HEK293T (cell line): ENCODE results near the gene DNAJC9.

Experiments used
- CTCF ChIA-PET: fragments of 350-600 bp; formaldehyde crosslinking; extraction: SDS; loops from one replicate; lab custom pipeline; 2021; ENCODE audit warnings: antibody characterized with exemption, inconsistent platforms; lab: Yijun Ruan, JAX
- POLR2A ChIA-PET: fragments of 350-600 bp; formaldehyde crosslinking; extraction: SDS; loops from one replicate; lab custom pipeline; 2020; ENCODE audit warnings: antibody characterized with exemption, inconsistent platforms; lab: Yijun Ruan, JAX
- DNase-seq: peaks from one replicate; pipeline ENCODE4 v3.0.0; 2012; ENCODE audit warnings: mixed read lengths; ENCODE audit errors: extremely low spot score
- ARNT ChIP-seq: fragments of 450-650 bp; IDR thresholded peaks from 2 replicates; pipeline ENCODE4 v1.6.1; 2017; ENCODE audit warnings: mild to moderate bottlenecking
- BHLHE40 ChIP-seq: fragments of 450-650 bp; IDR thresholded peaks from 2 replicates; pipeline ENCODE4 v1.6.1; 2016; ENCODE audit warnings: mild to moderate bottlenecking, moderate library complexity, borderline replicate concordance
- CTBP1 ChIP-seq: fragments of 450-650 bp; IDR thresholded peaks from 2 replicates; pipeline ENCODE4 v1.6.1; 2016; ENCODE audit warnings: borderline replicate concordance
- ELF4 ChIP-seq: fragments of 450-650 bp; IDR thresholded peaks from 2 replicates; pipeline ENCODE4 v1.6.1; 2017; ENCODE audit warnings: antibody characterized with exemption
- FOXA1 ChIP-seq: fragments of 450-650 bp; IDR thresholded peaks from 2 replicates; pipeline ENCODE4 v1.6.1; 2016; ENCODE audit warnings: mild to moderate bottlenecking
- FOXK2 ChIP-seq: fragments of 450-650 bp; IDR thresholded peaks from 2 replicates; pipeline ENCODE4 v1.6.1; 2016; ENCODE audit warnings: mild to moderate bottlenecking
- FOXM1 ChIP-seq: fragments of 450-650 bp; IDR thresholded peaks from 2 replicates; pipeline ENCODE4 v1.6.1; 2017; ENCODE audit warnings: mild to moderate bottlenecking, borderline replicate concordance
- HDGF ChIP-seq: fragments of 450-650 bp; IDR thresholded peaks from 2 replicates; pipeline ENCODE4 v1.6.1; 2017; ENCODE audit warnings: antibody characterized with exemption, borderline replicate concordance
- L3MBTL2 ChIP-seq: fragments of 450-650 bp; conservative IDR thresholded peaks from 2 replicates; pipeline ENCODE4 v1.6.1; 2016; ENCODE audit warnings: mild to moderate bottlenecking
- LEF1 ChIP-seq: fragments of 450-650 bp; IDR thresholded peaks from 2 replicates; pipeline ENCODE4 v1.6.1; 2017; ENCODE audit warnings: mild to moderate bottlenecking, borderline replicate concordance
- NFRKB ChIP-seq: fragments of 450-650 bp; IDR thresholded peaks from 2 replicates; pipeline ENCODE4 v1.6.1; 2016; ENCODE audit warnings: mild to moderate bottlenecking, moderate library complexity
- SP1 ChIP-seq: fragments of 450-650 bp; IDR thresholded peaks from 2 replicates; pipeline ENCODE4 v1.6.1; 2017
- SUZ12 ChIP-seq: fragments of 450-650 bp; IDR thresholded peaks from 2 replicates; pipeline ENCODE4 v1.6.1; 2016; ENCODE audit warnings: mild to moderate bottlenecking
- TARDBP ChIP-seq: fragments of 450-650 bp; IDR thresholded peaks from 2 replicates; pipeline ENCODE4 v1.6.1; 2016
- ZNF384 ChIP-seq: fragments of 450-650 bp; IDR thresholded peaks from 2 replicates; pipeline ENCODE4 v1.6.1; 2016
- TF ChIP-seq, protein P1 (sequence below): fragments of 450-650 bp; IDR thresholded peaks from 2 replicates; pipeline ENCODE4 v1.6.1; 2016

The DNAJC9 gene

DNA sequence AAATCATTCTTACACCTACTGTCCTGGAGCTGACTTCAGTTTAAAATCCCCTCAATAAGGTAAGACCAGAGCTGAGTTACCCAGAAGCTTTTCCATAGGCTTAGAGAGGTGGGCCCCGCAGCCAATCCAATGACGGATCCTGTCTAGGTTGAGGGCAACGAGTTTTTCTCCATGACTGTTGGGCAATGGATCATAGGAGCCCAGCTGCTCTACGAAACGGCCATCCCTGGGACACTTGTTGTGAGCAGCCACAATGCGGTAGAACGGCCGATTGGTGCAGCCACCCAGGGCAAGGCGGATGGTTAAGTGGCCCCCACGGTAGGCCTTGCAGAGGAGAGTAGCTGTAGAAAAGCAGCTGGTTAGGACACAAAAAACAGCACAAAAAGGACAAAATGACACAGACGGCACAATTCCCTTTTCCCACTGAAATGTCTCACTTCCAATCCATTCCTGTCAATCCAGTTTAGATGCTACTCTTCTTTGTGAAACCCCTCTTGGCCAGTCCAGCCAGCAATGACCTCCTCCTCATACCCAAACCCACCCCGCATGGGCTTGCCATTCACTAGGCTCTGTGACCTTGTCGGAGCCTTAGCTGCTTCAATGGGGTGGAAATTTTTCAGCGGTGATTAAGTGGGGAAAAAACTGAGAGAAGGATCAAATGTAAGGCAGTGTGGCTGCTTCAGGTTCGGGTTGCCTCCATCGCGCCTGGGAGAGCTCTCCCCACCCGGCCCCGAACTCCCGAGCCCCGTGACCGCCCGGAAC, 4.8 kb upstream of the DNAJC9 start:
- ChIA-PET POLR2A (interaction anchor here (0.7 to 2.9 kb wide), 14 partner anchors 10 to 521 kb away, joined by 3 to 16 read pairs (median 4); partner anchors contain the start of genes CFAP70, P4HA1 and PPP3CB), CTCF (interaction anchor here (1.5 kb wide), 1 partner anchor 12 kb away, joined by 3 read pairs; no protein-coding TSS in a partner anchor)
- peak; percentile 17 for DNase-seq
- TF ChIP-seq BHLHE40, result no peak
- TF ChIP-seq FOXA1, result no peak
- TF ChIP-seq ARNT, result no peak
- no peak for TF ChIP-seq FOXK2
- no peak for TF ChIP-seq FOXM1
- TF ChIP-seq SP1, result no peak
- TF ChIP-seq ELF4, result no peak
- no peak for TF ChIP-seq L3MBTL2
- no peak for TF ChIP-seq LEF1
- TF ChIP-seq, protein P1, sequence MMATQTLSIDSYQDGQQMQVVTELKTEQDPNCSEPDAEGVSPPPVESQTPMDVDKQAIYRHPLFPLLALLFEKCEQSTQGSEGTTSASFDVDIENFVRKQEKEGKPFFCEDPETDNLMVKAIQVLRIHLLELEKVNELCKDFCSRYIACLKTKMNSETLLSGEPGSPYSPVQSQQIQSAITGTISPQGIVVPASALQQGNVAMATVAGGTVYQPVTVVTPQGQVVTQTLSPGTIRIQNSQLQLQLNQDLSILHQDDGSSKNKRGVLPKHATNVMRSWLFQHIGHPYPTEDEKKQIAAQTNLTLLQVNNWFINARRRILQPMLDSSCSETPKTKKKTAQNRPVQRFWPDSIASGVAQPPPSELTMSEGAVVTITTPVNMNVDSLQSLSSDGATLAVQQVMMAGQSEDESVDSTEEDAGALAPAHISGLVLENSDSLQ, result no peak
- TF ChIP-seq NFRKB, result no peak
- TF ChIP-seq CTBP1, result no peak
- TF ChIP-seq HDGF, result no peak
- no peak for TF ChIP-seq ZNF384
- TF ChIP-seq SUZ12, result no peak
- TF ChIP-seq TARDBP, result no peak

- no peak for TF ChIP-seq TARDBP
- no peak for TF ChIP-seq HDGF
- POLR2A ChIA-PET, result interaction anchor here (2.5 kb wide), 1 partner anchor 11 kb away, joined by 33 read pairs; no protein-coding TSS in a partner anchor
- CTCF ChIA-PET, result no interaction called here
- no peak for DNase-seq
These were observed 1.2 kb upstream of the DNAJC9 start for GRCh38 chr10:73248259-73248724.

GRCh38 chr10:73247509-73248258, 629 bp upstream of the DNAJC9 start:
- DNase-seq, result no peak
- ChIA-PET POLR2A (interaction anchor here (0.6 to 2.5 kb wide), 30 partner anchors 8 to 984 kb away, joined by 3 to 33 read pairs (median 4); partner anchors contain the start of genes CFAP70, NUDT13, P4HA1 and PPP3CB), CTCF (no interaction called here)
- no peak for TF ChIP-seq FOXA1
- TF ChIP-seq NFRKB, result no peak
- no peak for TF ChIP-seq L3MBTL2
- TF ChIP-seq, protein P1, result no peak
- no peak for TF ChIP-seq LEF1

GRCh38 chr10:73246322-73246645, 771 bp downstream of the DNAJC9 start:
- ChIA-PET POLR2A (interaction anchor here (0.7 to 2.5 kb wide), 26 partner anchors 9 to 1183 kb away, joined by 3 to 33 read pairs (median 4); partner anchors contain the start of genes CFAP70, ECD, FAM149B1 and NUDT13), CTCF (interaction anchor here (1.1 kb wide), 1 partner anchor 88 kb away, joined by 3 read pairs; no protein-coding TSS in a partner anchor)
- no peak for DNase-seq
- TF ChIP-seq FOXA1 (no peak), SUZ12 (no peak), NFRKB (no peak), ARNT (no peak), ZNF384 (no peak), CTBP1 (no peak), LEF1 (no peak)
- TF ChIP-seq, protein P1, result no peak

DNA sequence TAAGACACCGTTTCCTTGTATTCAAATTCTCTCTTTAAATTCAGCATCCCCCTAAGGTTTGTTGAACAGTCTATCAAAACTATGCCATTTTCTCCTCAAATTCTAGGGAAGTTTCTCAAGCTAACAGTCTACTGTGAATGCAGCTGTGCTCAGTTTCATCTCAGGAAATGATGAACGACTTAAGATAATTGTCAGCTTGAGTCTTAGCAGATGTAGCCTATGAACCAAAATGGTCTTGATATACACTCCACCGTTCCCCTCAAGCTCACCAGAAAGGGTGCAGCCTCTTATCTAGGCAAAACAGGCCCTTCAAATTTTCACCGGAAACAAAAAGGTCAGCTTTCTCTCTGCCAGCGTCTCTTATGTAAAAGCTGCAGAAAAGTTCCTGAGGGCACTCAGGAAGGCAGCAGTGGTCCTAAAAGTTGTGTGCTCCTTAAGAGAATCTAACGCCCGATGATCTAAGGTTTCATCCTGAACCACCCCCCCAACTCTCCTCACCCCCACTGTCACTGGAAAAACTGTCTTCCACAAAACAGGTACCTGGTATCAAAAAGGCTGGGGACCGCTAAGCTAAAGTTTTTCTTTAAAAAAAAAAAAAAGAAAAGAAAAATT, 2.1 kb downstream of the DNAJC9 start:
- POLR2A ChIA-PET, result interaction anchor here (2.1 kb wide), 1 partner anchor 77 kb away, joined by 6 read pairs; the partner anchor contains the start of genes ECD and FAM149B1
- CTCF ChIA-PET, result no interaction called here
- no peak for DNase-seq
- TF ChIP-seq FOXM1 (no peak), NFRKB (no peak), FOXA1 (no peak), ZNF384 (no peak), FOXK2 (no peak), BHLHE40 (no peak), SUZ12 (no peak), LEF1 (no peak)

DNA sequence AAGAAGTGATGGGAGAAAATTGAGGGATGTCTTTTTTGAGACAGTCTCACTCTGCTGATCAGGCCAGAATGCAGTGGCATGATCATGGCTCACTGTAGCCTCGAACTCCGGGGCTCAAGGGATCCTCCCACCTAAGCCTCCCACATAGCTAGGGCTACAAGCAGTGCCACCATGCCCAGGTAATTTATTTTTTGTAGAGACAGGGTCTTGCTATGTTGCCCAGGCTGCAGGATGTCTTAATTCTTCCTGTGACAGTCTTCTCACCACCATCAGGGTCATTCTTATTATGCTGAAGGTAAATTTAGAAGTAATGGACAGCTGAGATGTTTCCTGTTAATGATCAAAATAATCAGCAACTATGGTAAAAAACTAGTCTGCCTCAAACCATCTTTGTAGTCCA, 7.1 kb downstream of the DNAJC9 start:
- no peak for DNase-seq
- POLR2A ChIA-PET, result interaction anchor here (0.9 kb wide), 1 partner anchor 8 kb away, joined by 3 read pairs; no protein-coding TSS in a partner anchor
- TF ChIP-seq HDGF (no peak), NFRKB (no peak), FOXA1 (no peak), TARDBP (no peak), SP1 (no peak), ZNF384 (no peak), LEF1 (no peak), FOXM1 (no peak), ARNT (no peak), L3MBTL2 (no peak), SUZ12 (no peak), FOXK2 (no peak), ELF4 (no peak), BHLHE40 (no peak), CTBP1 (no peak)
- TF ChIP-seq, protein P1, result no peak
- CTCF ChIA-PET, result no interaction called here
